Stimulated activated CD4-positive, alpha-beta T cell treated with anti-CD3 and anti-CD28 coated beads, Interleukin-1b, Interleukin-23, amount 100 ng/mL, for 24 hours (primary cell): Measurements from ENCODE around the gene ALDOB.

ENCODE experiments used
- DNase-seq, 4 experiments: peaks; one replicate each; pipeline ENCODE4 v3.0.0-alpha.2; 2020; ENCODE audit warnings: low read depth in 4 of 4, low spot score in 1 of 4

ALDOB gene

GRCh38 chr9:101457003-101457402, 21.4 kb upstream of the ALDOB start:
- no peak for DNase-seq

GRCh38 chr9:101455656-101456240, 20.2 kb upstream of the ALDOB start:
- DNase-seq, result no peak

GRCh38 chr9:101453776-101454570, 18.4 kb upstream of the ALDOB start:
- DNase-seq, result no peak

GRCh38 chr9:101451498-101451897, 15.9 kb upstream of the ALDOB start:
- no peak for DNase-seq

- DNase-seq, result no peak
Measured at GRCh38 chr9:101450931-101451330, 15.4 kb upstream of the ALDOB start.

- peak in 3 of 4 experiments; percentile 9 to 23 (median 17) for DNase-seq
Measured at GRCh38 chr9:101449071-101449721, 13.6 kb upstream of the ALDOB start.

DNA sequence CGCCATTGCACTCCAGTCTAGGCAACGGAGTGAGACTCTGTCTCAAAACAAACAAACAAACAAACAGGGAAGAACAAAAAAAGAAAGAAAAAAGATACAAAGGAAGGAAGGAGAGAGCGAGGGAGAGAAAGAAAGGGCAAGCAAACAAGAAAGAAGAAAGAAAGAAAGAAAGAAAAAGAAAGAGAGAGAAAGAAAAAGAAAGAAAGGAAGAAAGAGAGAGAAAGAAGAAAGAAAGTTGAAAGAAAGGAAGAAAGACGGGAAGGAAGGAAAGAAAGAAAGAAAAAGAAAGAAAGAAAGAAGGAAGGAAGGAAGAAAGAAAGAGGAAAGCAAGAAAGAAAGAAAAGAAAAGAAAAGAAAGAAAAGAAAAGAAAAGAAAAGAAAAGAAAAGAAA, 13.1 kb upstream of the ALDOB start:
- no peak for DNase-seq

GRCh38 chr9:101446732-101447131, 11.2 kb upstream of the ALDOB start:
- no peak for DNase-seq

- DNase-seq, result no peak
Measured at GRCh38 chr9:101445353-101446029, 9.9 kb upstream of the ALDOB start.

DNA sequence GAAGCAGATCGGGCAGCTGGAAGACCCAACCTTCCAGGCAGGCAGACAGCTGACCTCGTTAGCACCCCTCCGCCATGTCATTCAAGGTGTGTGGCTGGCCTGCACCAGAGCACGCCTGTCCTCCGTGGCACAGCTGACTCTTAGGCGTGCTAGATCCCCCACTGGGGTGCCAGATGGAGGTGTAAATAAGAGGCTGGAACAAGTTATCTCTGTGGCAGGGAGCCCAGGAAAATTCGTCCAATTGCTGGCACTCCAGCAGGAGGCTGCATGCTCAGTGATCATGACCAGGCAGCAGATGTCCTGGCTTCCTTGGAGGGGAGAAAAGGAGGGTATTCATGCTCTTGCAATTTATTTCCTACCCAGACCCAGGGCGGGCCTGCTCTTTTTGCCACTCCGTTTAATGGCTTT, 7.8 kb upstream of the ALDOB start:
- no peak for DNase-seq

DNA sequence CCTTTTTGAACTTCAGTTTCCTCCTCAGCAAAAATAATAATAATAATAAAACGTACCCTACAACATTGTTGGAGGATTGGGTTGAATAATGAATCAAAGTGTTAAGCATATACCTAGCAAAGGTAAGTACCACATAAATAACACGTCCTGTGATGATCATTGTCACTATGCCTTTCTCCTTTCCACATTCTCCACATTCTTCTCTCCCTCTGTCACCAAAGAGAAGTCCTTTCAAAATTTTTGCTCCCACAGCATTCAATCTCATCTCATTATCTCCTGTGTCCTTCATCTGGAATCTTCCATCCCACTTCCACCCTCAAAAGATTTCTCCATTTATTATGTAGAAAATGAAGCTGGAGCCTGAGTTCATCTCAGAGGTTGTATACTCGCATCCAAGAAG, 7.2 kb upstream of the ALDOB start:
- no peak for DNase-seq

GRCh38 chr9:101442318-101442717, 6.7 kb upstream of the ALDOB start:
- no peak for DNase-seq

- no peak for DNase-seq
Measured at GRCh38 chr9:101440714-101441230, 5.2 kb upstream of the ALDOB start.

DNA sequence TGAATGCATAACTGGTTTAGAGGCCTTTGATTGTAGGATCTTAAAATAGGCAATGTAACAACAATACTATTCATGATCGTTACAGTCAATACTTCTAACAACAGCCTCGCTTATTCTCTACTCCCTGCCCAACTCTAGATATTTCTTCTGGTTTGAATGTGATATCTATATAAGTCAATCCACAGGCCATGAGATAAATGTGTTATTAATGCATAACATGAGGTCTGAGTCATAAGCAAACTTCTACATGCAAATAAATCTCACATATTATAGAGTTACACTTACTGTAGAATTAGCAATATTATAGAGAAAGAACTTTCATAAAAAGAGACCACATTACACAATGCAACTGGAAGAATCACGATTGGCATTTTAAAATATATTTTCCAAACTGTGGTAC, 2.9 kb upstream of the ALDOB start:
- no peak for DNase-seq

- no peak for DNase-seq
Measured at GRCh38 chr9:101437806-101438232, 2.2 kb upstream of the ALDOB start.

GRCh38 chr9:101434998-101435397, 576 bp downstream of the ALDOB start:
- DNase-seq, result no peak

- DNase-seq, result no peak
Measured at GRCh38 chr9:101433229-101433628, 2.3 kb downstream of the ALDOB start.

- no peak for DNase-seq
Measured at GRCh38 chr9:101432740-101433139, 2.8 kb downstream of the ALDOB start.

- no peak for DNase-seq
Measured at GRCh38 chr9:101432171-101432570, 3.4 kb downstream of the ALDOB start.

- no peak for DNase-seq
Measured at GRCh38 chr9:101429736-101430135, 5.8 kb downstream of the ALDOB start.

DNA sequence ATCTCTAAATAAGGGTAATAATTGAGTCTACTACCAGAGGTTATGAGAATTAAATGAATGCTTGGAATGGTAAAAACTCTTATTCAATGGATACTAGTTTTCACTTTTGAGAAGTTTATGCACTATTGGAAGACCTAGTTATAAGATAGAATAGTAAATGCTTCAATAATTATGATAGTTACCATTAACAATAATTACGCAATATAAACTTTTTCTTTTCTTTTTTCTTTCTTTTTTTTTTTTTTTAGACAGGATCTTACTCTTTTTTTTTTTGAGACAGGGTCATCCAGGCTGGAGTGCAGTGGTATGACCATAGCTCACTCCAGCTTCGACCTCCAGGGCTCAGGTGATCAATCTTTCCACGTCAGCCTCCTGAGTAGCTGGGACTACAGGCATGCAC, 6.7 kb downstream of the ALDOB start:
- no peak for DNase-seq
